NCI-H1105 (cell line): ENCODE measurements around the gene MSANTD3.
"Not testable (repeated sequence)": the region's sequence is repeated elsewhere in the genome, so short reads cannot be mapped to it uniquely, and the experiment has no call there.

Experiments
- DNase-seq: peaks from one replicate; lab custom pipeline; 2025; lab: John Stamatoyannopoulos, UW

MSANTD3 gene, protein sequence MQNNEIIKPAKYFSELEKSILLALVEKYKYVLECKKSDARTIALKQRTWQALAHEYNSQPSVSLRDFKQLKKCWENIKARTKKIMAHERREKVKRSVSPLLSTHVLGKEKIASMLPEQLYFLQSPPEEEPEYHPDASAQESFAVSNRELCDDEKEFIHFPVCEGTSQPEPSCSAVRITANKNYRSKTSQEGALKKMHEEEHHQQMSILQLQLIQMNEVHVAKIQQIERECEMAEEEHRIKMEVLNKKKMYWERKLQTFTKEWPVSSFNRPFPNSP

DNA sequence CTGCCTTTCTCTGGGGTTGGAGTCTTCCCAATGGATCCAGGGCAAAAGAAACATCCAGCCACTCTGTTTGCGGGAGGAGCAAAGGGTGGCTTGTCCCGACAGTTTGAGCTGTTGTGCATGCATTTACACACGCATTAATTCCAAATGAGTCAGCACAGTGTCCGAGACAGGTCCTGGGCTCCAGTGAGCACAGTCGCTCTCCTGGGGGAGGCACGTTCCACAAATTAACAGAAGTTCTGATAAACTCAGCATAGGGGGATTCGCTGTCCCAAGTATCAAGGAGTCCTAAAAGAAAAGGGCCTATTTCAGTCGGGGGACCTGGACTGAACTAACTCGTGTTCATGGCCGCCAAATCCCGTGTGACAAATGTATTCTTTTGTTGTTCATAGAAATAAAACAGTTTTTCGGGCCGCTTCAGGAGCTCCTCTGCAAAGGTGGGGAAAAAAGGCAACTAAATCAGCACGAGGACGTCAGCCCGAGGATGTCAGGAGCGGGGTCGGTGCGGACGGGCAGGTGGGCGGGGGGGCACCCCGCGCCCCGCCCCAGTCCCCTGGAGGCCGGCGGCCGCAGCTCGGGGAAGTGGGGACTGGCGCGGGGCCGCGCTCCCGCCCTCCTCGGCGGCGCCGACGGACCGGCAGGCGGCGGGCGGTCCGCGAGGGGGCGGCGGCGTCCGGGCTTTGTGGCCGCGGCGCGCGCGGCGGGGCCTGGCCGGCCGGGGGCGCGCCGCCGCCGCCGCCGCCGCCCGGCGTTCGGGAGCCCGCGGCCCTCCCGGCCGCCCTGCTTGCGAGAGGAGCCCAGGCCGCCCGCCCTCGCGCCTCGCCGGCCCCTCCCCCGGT is at the start of gene MSANTD3:
Gene MSANTD3, plus strand, starts transcription at position 614 of the 836 bp plus-strand sequence. CDS start 14,796 bp downstream, outside the sequence.
- peak; percentile 62 for DNase-seq

DNA sequence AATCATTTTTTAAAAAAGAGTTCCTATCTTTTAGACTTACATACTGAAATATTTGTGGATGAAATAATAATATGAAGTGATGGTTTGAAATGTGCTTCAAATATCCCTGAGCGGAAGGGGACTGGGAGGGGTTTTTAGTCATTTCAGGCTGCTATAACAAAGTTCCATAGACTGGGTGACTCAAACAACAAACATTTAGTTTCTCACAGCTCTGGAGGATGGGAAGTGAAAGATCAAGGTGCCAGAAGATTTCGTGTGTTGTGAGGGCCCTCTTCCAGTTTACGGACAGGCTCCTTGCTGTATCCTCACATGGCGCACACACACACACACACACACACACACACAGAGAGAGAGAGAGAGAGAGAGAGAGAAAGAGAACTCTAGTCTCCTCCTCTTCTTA is 47.1 kb upstream of the MSANTD3 start:
- DNase-seq = no peak

DNA sequence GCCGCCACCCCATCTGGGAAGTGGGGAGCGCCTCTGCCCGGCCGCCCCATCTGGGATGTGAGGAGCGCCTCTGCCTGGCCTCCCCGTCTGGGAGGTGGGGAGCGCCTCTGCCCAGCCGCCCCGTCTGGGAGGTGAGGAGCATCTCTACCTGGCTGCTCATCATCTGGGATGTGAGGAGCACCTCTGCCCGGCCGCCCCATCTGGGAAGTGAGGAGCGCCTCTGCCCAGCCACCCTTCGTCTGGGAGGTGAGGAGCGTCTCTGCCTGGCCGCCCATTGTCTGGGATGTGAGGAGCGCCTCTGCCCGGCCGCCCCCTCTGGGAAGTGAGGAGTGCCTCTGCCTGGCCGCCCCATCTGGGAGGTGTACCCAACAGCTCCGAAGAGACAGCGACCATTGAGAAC is 34.0 kb upstream of the MSANTD3 start:
- DNase-seq = not testable (repeated sequence)

DNA sequence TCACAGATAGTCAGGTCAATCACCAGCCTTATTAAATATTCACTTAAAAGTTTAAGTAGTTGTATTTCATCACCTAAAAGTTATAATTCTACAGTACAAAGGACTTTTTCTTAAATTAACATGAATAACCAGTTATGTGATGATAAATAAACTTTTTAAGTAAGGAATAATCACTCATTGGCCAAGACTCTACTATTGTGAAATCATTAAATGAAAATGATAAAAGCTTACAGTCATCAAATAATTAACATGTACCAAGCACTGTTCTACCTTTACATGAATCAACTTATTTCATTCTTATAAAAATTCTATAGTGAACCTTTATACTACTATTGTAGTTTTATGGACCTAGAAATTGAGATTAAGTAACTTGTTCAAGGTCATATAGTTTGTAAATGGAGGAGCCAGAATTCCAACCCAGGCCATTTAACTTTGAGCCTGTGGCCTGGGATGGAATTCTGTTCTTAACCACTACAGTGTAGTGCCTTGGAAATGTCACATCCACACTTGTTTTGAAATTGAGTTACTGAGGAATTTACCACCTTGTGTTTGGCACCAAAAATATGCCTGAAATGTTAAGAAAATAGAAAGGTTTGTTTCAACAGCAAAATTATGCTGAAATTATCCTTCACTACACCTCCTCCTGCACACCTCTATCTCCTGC is 32.8 kb upstream of the MSANTD3 start:
- no peak for DNase-seq

DNA sequence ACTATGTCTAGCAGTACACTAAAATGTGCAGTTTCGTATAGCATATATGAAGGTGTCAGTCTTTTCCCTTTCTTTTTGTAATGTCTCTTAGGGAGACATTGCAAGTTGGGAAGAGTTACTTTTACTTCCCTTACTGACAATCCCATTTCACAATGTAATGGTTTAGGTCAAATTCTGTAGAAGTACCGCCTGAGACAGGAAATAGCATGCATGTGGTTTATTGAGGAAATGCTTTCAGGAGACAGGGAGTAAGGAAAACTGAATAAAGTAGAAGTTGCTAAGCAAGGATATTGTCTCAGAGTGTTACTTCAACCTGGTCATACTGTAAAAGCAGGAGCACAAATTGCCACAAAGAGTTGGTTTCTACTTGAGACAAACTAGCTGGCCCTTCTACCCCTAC is 32.1 kb upstream of the MSANTD3 start:
- no peak for DNase-seq

DNA sequence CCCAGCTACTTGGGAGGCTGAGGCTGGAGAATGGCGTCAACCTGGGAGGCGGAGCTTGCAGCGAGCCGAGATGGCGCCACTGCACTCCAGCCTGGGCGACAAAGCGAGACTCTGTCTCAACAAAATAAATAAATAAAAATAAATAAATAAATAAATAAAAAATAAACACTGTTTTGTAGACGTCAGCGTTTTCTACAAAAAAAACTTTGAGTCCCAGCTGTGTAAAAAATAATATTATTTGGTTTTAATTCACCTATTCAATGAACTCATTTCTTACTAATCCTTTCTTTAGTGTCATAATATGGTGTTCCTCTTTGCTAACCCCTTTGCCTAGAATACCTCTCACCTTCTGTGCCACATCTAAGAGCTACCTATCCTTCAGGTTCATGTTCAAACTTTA is 30.2 kb upstream of the MSANTD3 start:
- DNase-seq = no peak

DNA sequence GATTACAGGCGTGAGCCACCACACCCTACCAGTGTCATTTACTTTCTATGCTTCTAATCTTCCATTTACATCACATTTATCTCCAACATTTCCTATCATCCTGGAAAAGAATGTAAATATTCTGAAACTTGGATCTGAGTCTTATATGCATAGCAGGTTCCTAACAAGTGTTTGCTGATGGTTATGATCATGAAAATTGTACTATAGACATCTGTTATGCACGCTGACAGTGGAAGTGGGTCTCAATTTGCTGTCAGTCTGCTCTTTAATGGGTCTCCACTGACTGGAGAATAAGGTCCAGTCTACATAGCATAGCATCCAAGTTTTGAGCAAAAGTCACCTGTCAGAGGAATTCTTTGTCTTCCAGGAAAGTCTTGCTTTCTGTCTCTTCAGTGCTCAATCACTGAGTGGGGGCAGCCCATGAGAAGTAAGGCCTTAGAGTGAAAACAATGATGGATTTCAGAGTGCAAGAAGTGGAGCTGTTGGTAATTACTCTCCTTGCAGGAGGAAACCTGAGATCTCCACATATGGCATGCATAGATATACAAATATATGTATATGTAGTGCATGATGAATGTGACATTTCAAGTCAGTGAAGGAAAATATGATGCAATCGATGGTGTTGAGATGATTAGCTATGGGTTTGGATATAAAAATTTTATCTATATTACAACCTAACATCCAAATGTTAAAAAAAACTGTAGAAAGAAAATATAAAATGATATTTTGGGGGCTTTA is 29.2 kb upstream of the MSANTD3 start:
- no peak for DNase-seq

DNA sequence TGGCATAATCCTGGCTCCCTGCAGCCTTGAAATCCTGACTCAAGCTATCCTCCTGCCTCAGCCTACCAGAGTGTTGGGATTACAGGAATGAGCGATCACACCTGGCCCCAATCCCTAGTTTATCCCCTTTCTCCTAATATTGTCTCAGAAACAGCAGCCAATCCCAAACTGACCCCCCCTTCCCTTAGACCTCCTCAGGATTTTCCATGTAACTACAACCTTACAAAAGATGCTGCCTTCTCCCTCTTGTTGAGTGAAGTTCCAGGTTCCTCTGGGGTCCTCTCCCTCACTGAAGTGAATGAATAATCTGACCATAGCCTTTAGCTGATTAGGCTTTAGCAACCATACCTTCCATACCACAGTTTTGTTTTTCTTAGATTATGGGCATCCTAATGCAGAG is 25.9 kb upstream of the MSANTD3 start:
- DNase-seq = no peak

DNA sequence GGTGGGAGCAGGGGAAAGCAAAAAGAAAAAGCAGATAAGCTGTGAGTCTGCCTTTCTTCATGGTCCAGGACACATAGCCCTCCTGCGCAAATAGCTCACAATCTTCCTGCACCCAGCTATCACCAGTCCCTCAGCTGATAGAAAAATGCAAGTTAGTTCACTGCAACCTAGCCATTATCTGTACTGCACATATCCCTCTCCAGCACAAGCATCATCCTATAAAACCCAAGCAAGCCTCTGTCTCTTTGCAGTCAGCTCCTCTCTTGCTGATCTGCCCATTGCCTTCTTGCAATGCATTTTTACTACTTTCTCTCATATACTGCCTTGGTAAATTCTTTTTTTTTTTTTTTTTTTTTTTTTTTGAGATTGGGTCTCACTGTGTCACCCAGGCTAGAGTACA is 20.0 kb upstream of the MSANTD3 start:
- no peak for DNase-seq

DNA sequence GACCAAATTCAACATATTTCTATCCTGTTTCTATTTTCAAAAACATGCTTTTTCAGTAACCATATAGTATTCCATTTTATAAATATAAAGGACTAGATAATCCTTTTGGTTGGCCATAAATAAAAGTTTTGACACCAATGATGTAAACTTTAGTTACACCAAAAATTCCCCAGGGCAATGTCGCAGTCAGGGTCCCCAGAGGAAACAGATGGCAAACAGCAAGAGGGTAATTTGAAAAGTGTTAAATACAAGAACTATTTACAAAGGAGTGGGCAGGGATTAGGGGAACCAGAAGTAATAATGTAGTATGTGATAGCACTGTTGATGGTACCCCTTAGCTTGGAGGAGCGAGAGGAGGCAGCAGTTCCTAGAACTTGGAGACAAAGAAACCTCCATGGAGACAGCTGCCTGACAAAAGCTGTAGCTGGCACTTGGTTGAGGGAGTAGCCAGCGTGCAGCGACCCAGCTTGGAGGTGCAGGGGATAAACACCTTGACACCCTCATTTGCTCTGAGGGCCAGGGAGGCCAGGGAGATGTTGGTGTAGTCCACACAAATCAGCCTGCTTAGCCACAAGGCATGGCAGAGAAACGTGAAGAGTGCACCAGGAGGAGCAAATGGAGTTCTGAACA is 18.3 kb upstream of the MSANTD3 start:
- no peak for DNase-seq

DNA sequence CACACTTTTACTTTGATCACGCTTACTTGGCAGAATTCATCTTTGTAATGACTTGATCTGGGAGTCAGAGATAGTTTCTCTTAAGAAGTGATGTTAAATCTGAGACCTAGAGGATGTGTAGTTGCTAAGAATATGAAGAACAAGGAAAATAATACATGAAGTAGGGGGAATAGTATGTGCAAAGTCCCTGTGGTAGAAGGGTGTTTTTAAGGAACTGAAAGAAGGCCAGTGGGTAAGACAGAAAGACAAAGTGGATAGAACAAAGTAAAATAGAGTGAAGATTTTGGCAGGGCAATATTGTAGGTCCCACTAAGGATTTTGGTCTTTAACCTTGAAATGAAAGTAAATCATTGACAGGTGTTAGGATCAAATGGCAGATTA is 17.8 kb upstream of the MSANTD3 start:
- DNase-seq = no peak

DNA sequence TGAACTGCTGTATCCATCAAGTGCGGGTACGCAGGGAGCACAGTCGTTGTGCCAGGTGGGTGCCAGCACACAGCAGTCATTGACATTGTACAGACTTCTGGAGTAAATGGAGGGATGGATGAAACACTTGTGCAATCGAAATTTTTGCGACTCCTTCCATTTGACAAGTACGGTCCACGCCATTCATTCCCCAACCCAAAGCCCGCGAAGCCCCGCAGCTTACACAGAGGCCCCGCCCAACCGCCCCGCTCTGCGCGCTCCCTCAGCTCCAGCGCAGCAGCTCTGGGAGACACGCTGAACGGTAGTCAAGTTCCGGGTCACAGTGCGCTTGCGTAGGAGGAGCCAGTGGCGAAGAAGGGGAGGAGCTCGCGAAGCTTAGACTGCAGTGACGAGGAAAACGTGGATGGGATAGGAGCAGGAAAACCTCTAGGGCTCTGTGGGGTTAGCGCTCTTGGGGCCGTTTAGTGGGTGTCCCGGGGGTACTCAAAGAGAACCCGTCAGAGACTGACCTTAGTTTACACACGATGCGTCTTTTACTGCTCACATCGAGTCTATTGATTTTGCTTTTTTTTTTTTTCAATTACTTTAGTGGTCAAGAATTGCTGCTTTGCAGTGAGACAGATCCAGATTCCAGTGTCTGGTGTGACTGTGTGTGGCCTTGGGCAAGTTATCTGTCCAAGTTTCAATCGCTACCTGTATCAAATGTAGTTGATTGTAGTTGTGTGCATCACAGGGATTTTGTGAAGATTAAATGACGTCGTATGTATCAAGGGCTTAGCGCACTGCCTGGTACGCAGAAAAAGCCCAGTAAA is 15.3 kb upstream of the MSANTD3 start:
- peak; percentile 90 for DNase-seq

DNA sequence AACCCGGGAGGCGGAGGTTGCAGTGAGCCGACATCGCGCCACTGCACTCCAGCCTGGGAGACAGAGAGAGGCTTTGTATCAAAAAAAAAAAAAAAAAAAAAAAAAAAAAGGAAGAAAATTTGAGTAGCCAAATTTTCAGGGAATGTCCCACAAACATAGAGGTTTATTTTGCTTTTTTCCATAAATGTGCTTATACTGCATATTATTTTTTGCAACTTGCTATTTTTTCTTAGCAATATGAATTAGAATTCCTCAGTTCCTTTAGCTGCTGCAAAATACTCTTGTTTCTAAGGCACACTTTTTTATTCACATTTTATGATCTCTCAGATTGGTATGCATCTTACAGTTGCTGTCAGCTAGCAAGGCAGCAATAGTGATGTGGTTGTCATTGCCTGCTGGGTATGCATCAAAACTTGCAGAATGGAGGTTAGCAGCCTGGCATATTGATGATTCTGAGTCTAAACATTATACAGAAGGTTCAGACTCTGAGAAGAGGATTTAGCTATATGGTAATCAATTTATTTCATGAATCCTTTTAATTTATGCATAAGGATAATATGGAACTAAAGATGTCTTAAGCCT is 13.0 kb upstream of the MSANTD3 start:
- DNase-seq = no peak

DNA sequence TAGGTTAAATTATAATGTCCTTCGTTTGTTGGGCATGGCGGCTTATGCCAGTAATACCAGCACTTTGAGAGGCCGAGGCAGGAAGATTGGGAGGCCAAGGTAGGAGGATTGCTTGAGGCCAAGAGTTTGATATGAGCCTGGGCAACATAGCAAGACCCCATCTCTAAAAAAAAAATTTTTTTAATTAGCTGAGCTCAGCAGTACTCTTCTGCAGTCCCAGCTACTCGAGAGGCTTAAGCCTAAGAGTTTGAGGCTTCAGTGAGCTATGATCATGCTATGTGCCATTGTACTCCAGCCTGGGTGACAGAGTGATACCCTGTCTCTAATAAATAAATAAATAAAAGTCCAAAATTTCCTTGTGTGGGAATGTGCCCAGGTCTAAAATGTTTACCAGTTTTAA is 9.1 kb upstream of the MSANTD3 start:
- no peak for DNase-seq

DNA sequence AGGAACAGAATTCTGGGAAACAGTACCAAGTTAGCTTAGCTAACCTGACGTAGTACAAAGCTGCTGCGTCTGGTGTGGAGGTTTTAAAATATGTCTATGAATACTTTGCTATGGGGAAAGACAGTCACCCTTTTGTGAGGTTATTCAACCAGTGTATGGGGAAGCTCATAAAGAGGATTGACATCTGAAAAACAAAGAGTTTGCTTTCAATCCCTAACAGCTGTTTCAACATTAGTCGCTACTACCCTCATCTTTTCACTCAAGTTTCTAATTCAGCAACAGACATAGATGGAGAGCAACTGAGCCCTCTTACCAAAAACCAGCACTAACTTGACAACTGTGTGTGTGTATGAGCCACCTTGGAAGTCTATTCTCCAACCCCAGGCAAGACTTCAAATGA is 7.8 kb upstream of the MSANTD3 start:
- no peak for DNase-seq

DNA sequence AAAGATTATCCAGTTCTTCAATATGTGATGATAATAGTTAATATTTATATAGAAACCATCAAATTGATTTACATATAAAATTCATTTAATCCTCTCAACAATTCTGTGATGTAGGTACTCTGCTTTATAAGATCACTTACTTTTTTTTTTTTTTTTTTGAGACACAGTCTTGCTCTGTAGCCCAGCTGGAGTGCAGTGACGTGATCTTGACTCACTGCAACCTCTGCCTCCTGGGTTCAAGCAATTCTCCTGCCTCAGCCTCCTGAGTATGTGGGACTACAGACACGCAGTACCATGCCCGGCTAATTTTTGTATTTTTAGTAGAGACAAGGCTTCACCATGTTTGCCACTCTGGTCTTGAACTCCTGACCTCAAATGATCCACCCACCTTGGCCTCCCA is 5.8 kb upstream of the MSANTD3 start:
- not testable (repeated sequence) for DNase-seq

DNA sequence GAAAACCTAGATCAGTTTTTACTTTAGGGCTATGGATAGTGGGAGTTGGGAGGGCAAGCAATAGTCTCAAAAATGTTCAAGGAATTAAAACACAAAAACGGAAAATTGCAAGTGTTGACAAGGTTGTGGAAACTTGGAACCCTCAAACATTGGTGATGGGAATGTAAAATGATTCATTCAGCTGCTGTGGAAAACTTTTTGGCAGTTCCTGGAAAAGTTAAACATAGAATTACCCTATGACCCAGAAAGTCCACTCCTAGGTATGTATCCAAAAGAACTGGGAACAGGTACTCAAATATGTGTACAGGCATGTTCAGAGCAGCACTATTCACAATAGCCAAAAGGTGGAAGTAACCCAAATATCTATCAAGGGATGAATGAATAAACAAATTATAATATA is 1.2 kb upstream of the MSANTD3 start:
- no peak for DNase-seq

DNA sequence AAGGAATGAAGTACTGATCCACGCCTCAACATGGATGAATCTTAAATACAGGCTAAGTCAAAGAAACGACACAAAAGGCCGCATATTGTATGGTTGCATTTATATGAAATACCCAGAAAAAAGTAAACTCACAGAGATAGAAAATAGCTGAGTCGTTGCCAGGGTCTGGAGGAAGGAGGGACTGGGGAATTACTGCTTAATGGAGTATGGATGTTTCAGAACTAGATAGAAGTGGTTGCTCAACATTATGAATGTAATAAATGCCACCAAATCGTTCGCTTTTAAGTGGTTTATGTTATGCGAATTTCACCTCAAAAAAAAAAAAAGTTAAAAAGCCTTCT is 784 bp upstream of the MSANTD3 start:
- DNase-seq = no peak

DNA sequence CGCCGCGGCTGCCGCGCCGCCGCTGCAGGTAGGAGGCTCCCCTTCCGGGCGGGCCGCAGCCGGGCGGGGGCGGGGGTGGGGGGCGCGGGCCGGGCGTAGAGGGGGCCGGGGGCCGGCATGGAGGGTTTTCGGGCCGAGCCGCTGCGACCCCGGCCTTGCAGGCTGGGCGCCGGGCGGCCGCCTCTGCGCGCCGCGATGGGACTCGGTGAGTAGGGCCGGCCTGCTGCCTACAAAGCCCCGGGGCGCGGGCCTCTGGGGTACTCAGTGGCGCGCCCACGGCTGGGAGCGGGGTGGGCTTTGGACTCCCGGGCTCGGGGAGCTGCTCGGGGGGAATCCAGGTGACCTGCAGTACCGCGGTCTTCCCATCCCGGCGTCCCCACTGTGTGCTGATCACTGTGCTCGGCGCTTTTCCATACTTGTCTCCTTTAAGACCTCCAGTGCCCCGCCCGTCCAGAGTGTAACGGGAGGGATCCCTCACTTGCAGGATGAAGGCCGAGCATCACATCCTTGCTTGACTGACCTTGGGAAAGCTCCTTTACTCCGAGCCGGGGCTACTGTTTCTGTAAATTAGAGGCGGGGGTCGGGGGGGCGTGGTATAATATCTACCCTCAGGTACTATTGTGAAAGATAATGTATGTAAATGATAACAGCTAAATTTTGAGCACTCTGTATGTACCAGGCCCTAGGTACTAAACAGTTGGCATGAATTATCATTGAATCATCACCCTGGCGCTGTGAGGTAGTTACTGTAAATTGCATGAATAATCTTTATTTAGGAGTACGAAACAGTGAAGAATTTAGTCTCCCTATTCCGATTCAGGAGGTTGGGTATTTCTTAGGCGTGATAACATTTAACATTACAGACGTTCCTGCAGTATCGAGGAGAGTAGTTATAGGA is 672 bp downstream of the MSANTD3 start:
- DNase-seq = peak; percentile 17
